ENCODE measurements around the gene FUT9.

DNA sequence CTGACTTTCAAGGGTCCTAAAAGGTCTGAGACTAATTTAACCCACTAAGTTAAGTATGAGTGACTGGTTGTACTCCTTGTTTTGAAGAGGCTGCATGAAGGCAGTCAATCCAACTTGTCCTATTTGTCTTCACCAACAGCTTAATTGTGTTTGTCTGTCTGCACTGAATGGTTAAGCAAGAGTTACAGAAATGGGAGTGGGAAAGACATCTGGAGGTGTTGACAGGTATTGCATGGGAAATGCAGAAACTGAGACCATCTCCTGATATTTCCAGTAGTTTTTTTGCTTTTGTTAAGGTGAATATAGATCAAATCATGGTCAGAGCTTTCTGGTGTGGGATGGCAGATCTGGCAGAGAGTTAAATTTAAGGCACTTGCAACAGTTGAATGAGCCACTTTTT, 6.5 kb downstream of the FUT9 start:
- TF ChIP-seq, protein P1, sequence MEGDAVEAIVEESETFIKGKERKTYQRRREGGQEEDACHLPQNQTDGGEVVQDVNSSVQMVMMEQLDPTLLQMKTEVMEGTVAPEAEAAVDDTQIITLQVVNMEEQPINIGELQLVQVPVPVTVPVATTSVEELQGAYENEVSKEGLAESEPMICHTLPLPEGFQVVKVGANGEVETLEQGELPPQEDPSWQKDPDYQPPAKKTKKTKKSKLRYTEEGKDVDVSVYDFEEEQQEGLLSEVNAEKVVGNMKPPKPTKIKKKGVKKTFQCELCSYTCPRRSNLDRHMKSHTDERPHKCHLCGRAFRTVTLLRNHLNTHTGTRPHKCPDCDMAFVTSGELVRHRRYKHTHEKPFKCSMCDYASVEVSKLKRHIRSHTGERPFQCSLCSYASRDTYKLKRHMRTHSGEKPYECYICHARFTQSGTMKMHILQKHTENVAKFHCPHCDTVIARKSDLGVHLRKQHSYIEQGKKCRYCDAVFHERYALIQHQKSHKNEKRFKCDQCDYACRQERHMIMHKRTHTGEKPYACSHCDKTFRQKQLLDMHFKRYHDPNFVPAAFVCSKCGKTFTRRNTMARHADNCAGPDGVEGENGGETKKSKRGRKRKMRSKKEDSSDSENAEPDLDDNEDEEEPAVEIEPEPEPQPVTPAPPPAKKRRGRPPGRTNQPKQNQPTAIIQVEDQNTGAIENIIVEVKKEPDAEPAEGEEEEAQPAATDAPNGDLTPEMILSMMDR (IDR thresholded peaks at IDR 0.05) = no peak
- no peak for TF ChIP-seq ZFX (IDR thresholded peaks at IDR 0.05; ENCODE audit: borderline replicate concordance)
